ENCODE data around the gene PROK1.

PROK1 gene

DNA sequence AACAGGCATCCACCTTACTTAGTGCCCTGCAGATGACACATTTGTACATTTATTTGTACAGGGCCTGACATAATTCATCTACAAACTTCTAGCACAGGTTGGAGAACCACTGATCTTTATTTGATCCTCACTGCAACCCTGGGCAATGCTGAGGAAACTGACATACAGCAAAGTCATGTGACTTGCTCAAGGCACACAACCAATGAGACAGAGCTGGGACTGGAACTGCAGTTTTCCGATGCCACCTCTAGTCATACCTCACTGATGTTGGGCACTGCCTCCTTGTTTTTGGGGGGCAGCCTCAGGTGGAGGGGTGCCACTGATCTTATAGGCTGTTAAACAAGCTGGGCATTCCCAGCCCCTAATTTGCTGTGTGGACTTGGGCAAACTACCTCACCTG lies 3.4 kb downstream of the PROK1 start:
- no peak overlapping the region for H3K4me3 ChIP-seq (ENCODE audit: low read depth, low read length)
- no peak for DNase-seq (ENCODE audit: low read depth)
- TF ChIP-seq, protein P1, sequence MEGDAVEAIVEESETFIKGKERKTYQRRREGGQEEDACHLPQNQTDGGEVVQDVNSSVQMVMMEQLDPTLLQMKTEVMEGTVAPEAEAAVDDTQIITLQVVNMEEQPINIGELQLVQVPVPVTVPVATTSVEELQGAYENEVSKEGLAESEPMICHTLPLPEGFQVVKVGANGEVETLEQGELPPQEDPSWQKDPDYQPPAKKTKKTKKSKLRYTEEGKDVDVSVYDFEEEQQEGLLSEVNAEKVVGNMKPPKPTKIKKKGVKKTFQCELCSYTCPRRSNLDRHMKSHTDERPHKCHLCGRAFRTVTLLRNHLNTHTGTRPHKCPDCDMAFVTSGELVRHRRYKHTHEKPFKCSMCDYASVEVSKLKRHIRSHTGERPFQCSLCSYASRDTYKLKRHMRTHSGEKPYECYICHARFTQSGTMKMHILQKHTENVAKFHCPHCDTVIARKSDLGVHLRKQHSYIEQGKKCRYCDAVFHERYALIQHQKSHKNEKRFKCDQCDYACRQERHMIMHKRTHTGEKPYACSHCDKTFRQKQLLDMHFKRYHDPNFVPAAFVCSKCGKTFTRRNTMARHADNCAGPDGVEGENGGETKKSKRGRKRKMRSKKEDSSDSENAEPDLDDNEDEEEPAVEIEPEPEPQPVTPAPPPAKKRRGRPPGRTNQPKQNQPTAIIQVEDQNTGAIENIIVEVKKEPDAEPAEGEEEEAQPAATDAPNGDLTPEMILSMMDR (IDR thresholded peaks at IDR 0.05; ENCODE audit: low read depth, low read length, missing control alignments), result no peak
- in situ Hi-C loops (cut with HindIII; ENCODE audit: low sequenced_read_pairs), result no loop called here

DNA sequence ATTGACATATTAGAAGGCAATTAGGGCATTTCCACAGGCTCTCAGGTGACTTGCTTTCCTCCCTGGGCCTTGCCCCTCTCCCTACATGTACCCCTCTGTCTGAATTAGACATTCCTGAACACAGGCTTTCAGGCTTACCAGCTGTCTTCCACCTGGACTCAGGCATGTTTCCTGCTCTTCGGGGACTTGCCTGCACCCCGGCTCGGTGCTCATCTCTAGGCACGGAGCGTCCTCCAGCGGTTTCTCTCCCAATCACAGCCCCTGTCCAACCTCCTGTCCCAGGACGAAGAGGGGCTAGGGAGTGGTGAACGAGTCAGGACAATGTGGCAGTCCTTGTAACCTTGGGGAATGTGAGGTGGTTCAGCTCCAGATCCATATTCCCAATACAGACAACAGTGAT lies 4.2 kb downstream of the PROK1 start:
- H3K4me3 ChIP-seq (ENCODE audit: low read depth, low read length), result no peak overlapping the region
- DNase-seq (ENCODE audit: low read depth), result no peak
- in situ Hi-C loops (cut with HindIII; ENCODE audit: low sequenced_read_pairs), result no loop called here
- TF ChIP-seq, protein P1 (IDR thresholded peaks at IDR 0.05; ENCODE audit: low read depth, low read length, missing control alignments), result no peak

DNA sequence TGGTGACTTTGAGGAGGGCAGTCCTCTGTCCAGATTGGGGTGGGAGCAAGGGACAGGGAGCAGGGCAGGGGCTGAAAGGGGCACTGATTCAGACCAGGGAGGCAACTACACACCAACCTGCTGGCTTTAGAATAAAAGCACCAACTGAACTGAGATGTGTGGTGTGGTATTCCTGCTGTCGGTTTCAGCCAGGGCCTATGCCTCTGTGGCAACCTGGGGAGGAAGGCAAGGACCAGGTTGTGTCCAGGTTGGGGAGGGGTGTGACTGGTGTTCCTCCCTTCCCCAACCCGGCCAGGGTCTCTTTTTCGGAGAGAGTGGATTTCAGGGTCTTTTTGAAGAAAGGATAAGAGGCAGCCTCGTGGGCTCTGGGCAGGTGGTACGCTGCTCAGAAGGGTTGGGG lies 6.3 kb downstream of the PROK1 start:
- H3K4me3 ChIP-seq (ENCODE audit: low read depth, low read length), result no peak overlapping the region
- no peak for DNase-seq (ENCODE audit: low read depth)
- TF ChIP-seq, protein P1 (IDR thresholded peaks at IDR 0.05; ENCODE audit: low read depth, low read length, missing control alignments), result no peak
- in situ Hi-C loops (cut with HindIII; ENCODE audit: low sequenced_read_pairs), result no loop called here

DNA sequence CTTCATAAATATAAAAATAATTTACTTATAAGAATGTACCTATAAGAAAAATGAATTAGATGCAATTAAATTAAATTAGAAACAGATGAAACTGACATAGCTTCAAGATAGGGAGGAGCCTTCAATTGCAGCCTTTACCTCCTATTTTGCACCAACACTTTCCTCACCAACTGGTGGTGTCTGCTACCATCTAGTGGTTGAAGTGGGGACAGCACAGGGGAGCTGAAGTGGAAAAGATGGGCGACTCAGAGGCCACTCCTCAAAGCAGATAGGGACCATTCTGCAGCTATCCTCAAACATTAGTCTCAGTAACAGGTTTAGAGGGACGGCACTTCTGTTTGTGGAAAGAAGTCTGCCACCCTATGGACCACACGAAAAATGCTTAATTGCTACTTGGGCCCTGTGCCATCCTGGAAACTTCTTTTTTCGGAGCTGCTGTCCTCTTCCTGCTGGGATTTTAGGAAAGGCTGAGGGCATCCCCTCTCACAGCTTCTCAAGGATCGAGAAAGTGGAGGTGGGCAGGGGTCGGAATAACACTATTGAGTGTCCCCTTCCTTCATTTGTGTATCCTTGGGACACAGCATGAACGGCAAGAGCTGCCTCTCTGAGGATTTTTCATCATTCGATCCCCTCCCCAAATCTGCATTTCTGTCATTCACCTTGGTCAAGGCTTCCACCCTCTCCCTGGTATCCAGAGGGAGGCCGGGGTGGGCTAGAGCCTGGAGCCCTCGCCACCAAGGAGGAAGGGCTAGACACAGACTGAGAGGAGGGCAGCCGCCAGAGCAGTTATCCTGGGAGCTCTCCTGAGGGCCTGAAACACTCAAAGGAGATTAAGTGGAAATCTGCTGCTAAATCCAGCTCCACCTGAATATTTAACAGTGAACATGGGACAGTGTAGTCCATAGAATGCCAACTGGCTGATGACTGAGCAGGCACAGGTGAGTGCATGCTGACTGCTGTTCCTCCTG lies 9.6 kb downstream of the PROK1 start:
- TF ChIP-seq, protein P1 (IDR thresholded peaks at IDR 0.05; ENCODE audit: low read depth, low read length, missing control alignments), result peak; percentile 96
- in situ Hi-C loops (cut with HindIII; ENCODE audit: low sequenced_read_pairs), result no loop called here
- no peak overlapping the region for H3K4me3 ChIP-seq (ENCODE audit: low read depth, low read length)
- DNase-seq (ENCODE audit: low read depth), result peak; percentile 60

DNA sequence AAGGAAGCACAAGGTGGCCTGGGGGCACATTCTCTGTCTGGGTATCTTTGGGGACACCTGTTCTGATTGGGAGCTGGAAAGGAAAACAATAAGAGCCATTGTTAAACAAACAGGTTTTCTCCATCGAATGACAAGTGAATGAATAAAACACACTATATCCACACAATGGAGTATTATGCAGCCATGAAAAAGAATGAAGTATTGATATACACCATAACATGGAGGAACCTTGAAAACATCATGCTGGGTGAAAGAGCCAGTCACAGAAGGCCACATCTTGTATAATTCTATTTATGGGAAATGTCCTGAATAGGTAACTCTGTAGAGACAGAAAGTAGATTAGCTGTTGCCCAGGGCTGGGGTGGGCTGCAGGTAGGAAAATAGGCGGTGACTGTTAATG lies 11.1 kb downstream of the PROK1 start:
- TF ChIP-seq, protein P1 (IDR thresholded peaks at IDR 0.05; ENCODE audit: low read depth, low read length, missing control alignments), result no peak
- H3K4me3 ChIP-seq (ENCODE audit: low read depth, low read length), result no peak overlapping the region
- in situ Hi-C loops (cut with HindIII; ENCODE audit: low sequenced_read_pairs), result no loop called here
- no peak for DNase-seq (ENCODE audit: low read depth)

DNA sequence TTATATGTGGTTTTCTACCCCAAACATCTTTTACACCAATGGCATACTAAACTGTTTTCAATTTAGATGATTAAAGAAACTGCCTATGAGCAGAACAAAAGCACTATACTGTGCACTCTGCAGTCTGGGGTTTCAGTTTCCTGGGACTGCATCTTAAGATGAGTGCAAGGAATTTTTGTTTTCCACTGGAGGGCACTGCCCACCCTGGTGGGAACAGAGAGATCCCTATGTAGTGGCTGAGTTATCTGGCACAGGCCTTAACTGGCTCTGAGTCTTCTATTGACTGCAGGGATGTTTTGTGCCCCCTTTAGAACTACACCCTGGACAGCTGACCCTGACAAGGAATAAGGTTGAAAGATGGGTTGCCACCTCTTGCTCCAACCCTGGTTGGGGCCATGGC lies 12.0 kb downstream of the PROK1 start:
- no peak for DNase-seq (ENCODE audit: low read depth)
- TF ChIP-seq, protein P1 (IDR thresholded peaks at IDR 0.05; ENCODE audit: low read depth, low read length, missing control alignments), result no peak
- in situ Hi-C loops (cut with HindIII; ENCODE audit: low sequenced_read_pairs), result no loop called here
- no peak overlapping the region for H3K4me3 ChIP-seq (ENCODE audit: low read depth, low read length)
